ENCODE results near the gene TAGLN3.
A peak's percentile ranks its signal among the peaks of the same experiment; 100 is the strongest.
"Not testable (repeated sequence)": the region's sequence is repeated elsewhere in the genome, so short reads cannot be mapped to it uniquely, and the experiment has no call there.

The TAGLN3 gene

DNA sequence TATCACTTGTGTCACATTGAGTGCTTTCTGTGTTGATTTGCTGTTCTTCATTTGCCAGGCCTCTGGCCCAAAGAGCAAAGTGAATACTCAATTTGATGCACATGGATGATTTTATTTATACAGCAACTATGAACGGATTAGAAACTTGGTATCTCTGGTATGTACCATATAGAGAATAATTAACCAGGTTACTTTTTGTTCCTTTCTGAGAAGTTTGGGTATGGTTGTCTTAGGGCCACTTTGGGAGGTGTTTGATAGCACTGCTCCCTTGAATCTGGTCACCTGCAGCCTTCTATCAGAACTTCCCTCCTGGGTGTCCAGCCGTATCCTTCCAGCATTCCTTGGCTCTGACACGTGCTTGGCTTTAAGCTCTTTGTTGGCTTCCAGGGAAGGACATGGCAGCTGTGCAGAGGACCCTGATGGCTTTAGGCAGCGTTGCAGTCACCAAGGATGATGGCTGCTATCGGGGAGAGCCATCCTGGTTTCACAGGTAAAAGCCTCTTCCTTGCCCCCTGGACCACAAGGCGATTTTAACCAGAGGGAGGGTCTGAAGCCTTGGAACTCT, 12.7 kb downstream of the TAGLN3 start:
- no peak for DNase-seq

DNA sequence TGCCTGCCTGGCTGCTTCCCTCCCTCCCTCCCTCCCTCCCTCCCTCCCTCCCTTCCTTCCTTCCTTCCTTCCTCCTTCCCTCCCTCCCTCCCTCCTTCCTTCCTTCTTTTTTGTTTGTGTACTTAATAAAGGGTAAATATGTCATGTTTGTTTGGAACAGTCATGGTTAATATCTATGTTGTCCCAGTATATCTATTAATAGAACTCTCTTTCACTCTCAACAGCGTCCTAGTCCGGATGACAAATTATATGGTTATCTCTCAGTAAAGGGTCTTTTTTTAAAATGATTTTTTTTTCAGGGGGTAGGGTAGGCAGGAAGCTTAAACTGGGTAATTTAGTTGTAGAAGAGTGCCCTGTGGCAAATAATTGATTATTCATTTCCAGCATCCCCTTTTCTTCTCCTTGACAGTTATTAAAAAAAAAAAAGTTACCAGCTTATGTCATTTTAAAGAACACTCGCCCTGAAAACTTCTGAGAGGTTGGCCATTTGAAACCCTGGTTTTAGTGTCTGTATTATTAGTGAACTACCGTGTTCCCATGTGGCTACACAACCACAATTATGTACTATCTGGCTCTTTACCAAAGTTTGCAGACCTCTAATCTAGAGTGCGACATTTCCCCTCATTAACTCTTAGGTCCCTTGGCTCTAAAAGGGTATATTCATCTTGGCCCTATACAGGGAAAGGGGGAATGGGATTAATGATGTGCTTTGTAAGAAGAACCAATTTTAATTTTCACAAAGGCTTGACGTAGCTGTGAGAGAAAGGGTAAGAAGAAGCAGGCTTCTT, 13.7 kb downstream of the TAGLN3 start:
- DNase-seq: no peak

DNA sequence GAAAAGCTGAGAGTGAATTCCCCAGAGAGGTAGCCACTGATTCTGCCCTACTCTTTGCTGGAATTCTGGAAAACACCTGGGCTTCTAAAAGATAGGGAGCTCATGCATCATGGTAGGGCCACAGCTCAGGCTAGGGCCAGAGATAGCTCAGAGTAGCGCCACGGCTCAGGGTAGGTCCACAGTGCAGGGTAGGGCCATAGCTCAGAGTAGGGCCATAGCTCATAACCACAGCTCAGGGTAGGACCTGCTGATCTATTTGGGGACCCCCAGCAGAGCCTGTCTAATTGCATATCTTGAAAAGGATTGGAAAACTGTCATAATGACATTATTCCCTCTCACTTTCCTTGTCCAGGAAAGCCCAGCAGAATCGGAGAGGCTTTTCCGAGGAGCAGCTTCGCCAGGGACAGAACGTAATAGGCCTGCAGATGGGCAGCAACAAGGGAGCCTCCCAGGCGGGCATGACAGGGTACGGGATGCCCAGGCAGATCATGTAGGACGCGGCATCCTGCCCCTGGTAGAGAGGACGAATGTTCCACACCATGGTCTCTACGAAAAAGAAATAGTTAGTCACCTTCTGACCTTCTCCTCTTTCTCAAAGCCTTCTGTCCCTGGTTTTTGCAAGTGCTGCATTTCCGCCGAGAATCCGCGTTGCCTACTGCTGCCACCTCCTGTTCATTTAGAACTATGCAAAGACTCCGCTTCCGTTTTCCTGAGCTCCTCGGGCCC, 14.5 kb downstream of the TAGLN3 start:
- DNase-seq: peak; percentile 79

DNA sequence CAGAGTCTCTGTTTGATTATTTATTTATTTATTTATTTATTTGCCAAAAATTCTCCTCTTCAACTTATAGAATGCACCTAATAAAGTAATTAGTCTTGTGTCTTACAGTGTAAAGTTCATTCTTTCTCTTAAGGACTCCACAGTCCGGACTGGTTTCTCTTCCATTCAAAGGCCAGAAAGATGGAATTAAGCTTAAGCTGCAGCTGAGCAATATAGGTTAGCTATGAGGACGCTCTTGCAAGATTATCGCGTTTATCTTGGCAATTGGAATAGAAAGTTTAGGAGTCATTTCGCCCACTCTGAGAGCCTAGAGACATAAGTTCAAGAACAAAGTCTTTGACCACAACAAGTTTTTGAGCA, 15.0 kb downstream of the TAGLN3 start:
- DNase-seq: no peak

DNA sequence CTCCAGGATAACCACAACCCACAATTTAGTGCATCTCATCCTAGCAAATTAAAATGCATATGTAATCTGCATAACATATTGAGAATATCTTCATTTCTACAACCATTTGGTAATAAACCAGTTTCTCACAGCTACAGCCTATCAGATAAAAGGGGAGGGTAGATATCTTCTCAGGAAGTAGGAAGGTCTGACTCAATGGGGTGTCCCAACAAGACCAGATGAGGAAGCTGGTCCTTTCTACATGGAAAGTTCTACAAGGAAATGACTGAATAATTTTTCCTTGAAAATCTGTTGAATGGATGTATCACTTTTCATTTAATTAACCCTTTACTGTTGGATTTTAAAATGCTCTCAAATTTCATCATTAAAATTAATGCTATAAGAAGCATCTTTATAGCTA, 18.4 kb downstream of the TAGLN3 start:
- DNase-seq: no peak

DNA sequence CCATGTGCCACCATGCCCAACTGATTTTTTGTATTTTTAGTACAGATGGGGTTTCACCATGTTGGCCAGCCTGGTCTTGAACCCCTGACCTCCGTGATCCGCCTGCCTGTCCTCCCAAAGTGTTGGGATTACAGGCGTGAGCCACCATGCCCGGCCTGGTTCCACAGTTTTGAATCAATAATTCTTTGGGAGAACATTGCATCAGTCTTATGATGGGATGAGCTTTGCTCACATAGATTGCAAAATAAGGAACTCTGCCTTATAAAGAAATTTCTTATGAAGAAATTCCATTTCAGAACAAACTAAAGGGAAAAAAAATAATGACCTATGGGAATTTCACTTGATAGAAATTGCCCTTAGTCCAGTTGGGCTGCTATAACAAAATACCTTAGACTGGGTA, 20.0 kb downstream of the TAGLN3 start:
- DNase-seq: no peak

DNA sequence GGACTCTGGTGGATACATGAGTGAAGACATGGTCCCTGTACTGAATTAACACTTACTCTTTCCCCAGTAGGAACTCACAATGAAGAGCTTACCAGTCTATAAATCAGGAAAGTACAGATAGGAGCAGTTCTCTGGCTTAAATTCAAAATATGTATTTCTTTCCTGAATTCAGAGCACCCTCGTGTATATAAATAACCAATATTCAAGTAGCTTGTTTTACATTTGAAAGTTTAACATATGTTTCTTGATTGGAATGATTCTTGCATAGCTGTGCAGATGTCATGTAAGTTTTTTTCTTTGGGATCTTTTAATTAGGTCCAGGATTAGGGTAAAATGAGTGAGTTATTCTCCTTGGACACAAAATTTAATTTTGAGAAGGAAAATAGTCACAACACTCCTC, 21.0 kb downstream of the TAGLN3 start:
- no peak for DNase-seq

DNA sequence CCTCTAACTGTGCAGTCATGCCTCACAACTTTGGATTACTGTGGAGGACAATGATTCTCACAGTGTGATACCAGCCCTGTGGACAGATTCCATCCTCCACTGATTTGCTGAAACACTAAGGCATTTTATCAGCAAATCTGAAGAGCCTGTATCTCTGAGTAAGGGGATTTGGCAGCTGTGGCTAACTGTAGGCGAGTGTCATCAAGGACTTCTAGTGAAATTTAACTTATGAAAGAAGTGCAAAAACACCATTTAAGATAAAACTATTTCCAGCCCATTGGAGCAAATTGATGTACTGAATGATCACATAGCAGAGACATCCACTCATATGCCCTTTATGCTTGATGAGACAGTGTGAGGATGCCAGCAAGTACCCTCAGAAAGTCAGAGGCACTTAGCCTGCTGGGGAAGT, 22.0 kb downstream of the TAGLN3 start:
- no peak for DNase-seq

DNA sequence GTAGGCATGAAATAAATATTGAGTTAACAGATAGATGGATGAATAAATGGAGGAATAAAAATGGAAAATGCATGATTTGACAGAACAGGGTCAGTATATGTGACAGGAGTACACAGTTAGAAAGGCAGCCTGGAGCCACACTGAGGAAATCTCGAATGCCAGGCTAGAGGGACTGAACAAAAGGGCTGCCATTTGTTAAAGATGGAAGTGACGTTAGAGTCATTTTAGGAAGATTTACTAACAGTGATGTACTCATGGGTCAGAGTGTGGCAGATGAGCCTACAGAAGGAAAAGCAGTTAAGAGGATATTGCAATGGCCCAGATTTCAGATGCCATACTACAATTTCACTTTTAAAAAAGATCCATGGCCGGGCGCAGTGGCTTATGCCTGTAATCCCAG, 28.4 kb downstream of the TAGLN3 start:
- DNase-seq: no peak

DNA sequence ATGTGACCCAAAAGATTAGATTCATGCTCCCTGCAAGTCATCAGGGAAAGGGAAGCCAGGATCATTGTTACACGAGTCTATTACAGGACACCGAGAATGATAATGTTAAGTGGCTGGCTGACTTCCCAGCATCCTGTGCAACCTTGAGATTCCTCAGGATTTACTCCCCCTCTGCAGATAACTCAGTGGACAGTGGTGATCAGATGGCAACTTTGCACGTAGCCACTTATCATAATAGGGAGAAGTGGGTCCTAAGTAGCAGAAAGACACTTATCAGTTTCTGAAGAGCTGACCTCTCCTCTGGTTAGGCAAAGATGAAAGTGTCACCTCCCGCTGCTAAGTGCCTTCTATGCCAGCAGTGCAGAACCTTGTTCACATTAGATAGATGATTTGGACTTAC, 29.1 kb downstream of the TAGLN3 start:
- DNase-seq: no peak

DNA sequence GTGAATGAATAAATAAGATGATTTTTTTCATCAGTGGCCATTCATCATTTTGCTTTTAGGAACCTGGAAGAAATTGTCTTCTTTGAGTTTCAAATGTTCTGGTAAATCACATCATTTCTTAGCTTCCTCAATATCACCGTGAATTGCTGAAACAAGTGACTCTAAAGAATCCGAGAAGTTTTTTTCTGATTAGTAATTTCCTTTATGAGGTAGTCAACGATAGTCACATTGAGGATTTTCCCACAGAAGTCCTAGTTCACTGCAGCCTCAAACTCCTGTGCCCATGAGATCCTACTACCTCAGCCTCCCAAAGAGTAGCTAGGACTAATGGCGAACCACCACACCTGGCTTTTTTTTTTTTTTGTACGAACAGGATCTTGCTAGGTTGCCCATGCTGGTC, 32.2 kb downstream of the TAGLN3 start:
- no peak for DNase-seq

DNA sequence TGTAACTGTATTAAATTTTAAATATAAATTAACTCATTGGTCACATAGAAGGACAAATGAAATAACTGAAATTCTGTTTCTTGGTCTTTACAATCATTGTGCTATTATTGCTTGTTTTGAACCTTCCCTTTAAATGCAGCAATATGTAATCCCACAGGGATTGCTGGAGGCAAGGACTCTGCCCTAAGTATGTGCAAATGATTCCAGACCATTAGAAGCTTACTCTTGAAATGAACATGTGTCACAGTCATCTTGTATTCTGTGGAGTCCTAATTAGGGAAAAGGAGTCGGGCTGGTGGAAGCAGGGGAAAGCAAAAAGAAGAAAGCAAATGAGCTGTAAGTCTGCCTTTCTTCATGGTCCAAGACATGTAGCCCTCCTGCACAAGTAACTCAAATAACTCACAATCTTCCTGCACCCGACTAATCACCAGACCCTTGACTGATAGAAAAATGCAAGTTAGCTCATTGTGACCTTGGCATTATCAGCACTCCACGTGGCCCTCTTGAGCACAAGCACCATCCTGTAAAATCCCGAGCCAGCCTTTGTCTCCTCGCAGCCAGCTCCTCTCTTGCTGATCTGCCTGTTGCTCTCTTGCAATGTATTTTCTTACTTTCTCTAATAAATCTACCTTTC, 33.5 kb downstream of the TAGLN3 start:
- no peak for DNase-seq

DNA sequence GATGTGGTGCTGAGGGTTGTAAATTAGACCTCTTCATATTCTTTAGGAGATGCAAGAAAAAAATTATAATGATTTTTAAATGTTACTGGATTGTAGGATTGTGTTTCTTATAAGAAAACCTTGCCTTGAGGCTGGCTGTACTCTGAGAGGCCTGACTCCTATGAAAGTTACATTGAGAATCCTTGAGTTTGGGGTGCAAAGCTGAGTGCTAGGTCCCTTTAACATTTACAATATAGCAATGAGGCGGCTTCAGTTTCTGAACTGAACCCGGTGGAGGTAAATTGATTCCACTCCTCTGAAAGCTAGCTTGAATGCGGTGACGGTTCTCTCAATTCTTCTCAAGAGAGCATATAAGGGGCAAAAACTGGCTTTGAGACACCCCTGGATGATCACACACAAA, 35.7 kb downstream of the TAGLN3 start, which contains the start of gene TMPRSS7:
Gene TMPRSS7, plus strand, starts transcription at position 301 of the 400 bp plus-strand sequence. CDS start 110 bp downstream, outside the sequence.
- DNase-seq: no peak

DNA sequence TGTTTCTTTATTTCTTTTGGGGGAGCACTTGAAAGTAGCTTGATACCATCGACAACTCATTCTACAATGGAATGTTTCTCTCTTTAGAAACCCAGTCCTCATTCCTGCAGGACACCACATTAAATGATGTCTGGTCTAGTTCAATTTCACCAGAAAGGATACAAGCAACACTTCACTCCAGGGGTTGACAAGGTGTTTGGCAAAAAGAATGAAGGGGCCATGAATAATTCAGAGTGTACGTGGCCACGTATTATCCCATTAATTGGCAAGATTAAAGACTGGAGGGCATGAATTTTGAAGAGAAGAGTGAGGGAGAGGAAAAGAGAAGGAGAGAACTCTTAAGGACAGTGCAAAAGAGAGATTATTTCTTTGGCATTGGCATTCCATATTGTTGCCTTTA, 36.5 kb downstream of the TAGLN3 start:
- DNase-seq: no peak

DNA sequence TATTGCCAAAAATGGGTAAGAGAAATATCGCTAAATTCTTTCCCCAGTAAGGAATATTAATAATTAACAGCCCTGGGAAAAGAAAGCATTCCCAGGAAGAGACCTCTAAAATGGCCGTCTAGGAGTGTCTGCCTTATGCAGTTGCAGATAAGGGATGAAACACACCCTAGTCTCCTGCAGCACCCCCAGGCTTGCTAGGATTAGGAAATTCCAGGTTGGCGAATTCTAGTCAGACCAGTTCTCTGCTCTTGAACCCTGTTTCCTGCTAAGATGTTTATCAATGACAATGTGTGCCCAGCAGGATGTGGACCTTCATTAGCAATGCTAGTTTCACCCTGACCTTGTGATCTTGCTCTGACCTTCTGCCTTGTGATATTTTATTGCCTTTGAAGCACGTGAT, 38.5 kb downstream of the TAGLN3 start:
- not testable (repeated sequence) for DNase-seq

DNA sequence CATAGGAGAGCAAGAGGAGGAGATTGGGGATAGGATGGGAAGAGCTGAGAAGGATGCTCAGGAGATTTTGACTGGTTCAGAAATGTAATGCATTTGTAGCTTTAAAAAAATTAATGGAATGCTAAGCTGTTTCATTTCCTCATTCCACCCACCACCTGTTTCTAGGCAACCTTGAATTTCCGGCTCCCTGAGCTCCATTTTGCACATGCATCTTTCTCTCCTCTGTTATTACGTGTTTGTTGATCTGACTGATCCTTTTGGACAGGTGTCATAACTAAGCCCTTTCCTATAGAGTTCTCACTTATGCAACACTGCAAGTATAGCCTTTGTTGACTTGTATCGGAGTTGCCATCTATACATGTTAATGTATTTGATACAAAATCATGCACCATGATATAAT, 40.1 kb downstream of the TAGLN3 start:
- peak; percentile 43 for DNase-seq

DNA sequence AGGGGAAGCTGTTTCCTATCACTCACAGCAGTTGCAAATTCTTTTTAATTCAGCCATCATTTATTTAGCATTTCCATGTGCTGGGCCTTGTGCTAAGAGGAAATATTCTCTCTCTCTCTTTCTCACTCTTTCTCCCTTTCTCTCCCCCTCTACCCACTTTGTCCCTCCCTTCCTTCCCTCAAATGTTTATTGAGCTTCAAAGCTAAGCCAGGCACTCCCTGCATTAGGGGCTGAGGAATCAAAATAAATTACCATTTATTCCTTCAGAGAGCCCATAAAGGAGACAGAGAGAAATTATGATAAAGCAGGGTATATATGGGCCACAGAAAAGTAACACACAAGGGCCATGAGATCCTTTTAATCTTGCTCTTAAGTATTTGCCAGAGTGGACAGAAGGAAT, 42.6 kb downstream of the TAGLN3 start:
- DNase-seq: no peak

DNA sequence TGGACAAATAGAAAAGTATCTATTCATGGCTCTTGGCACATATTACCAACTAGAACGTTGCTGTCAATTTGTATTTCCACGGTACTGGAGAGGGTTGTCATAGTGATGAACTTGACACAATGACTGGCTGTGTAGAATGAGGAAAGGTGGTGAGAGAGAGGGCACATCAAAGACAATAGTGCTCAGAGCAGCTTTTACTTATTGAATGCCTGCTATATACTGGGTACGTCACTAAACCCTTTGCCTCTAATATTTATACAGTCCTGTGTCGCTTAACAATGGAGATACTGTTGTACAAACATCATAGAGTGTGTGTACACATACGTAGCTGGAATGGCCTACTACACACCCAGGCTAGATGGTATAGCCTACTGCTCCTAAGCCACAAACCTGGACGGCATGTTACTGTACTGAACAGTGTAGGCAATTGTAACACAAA, 44.1 kb downstream of the TAGLN3 start:
- DNase-seq: no peak

DNA sequence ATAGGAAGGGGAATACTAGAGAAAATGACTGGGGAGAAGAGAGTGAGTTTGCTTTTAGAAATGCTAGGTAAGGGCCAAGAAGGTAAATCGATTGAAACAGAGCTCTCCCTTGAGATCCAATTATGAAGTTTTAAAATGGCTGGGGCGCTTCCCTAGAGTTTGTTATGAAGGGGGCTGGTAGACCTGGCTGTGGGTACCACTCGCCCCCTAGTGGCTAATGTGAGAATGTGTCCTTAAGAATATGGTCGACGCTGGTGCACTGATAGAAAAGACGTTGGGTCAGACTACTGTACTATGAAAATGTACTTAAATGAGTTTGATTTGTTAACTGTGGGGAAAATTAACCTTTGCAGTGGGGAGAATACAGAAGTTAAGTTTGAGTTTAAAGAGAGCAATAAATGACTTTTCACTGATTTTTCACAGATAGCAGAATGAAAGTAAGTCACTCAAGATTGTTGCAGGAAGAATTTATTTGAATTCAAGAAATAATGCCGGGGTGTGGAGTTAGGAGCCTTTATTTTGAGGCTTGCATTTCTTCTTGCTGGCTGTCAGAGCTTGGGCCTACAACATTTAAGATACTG, 45.0 kb downstream of the TAGLN3 start:
- DNase-seq: peak; percentile 62

DNA sequence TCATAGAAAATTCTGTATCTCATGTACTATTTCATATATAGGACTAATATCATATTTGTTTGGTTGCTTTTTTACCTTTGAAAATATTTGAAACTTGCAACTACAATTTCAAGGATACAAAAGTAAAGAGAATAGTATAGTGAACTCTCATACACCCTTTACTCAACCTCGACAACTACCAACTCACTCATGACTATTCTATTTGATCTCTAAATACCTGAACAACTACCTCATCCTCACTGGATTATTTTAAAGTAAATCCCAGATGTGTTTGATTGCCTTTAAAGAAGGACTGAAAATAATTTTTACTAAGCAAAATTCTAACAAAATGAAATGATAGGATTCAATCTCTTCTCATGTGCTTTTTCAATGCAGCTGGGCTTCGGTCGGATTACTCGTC, 47.9 kb downstream of the TAGLN3 start:
- no peak for DNase-seq

DNA sequence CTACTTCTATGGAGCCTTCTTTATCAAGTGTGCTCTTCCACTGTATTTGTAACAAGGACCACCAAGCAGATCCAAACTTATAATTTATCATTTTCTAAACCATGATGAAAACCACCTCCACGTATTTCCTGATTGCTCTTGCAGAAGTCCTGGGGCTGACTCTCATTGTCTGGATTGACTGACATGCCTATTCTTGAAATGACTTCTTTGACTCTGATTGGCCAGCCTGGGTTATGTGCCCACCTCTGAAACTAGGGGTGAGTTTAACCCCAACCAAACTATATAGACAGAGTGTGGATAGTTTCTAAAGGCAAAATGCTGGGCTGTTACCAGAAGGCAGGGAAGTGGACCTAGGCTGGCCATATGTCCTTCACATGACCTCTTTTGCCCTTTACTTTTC, 48.5 kb downstream of the TAGLN3 start:
- DNase-seq: no peak

DNA sequence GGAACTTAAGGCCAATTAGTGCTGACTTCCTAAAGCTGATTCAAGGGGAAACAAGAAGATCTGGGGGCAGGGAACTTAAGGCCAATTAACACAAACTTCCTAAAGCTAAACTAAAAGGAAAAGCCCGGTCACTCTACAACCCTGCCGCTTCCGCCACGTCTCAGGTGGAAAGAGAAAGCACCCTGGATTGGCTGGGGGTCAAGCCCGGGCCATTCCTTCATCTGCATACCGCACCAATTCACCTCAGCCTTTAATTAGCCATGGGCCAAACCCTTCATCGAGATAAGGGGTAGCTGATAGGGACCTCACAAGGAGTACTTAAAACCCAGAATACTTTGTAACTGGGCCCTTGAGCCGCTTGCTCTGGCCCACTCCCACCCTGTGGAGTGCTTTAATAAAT, 50.2 kb downstream of the TAGLN3 start:
- DNase-seq: no peak

DNA sequence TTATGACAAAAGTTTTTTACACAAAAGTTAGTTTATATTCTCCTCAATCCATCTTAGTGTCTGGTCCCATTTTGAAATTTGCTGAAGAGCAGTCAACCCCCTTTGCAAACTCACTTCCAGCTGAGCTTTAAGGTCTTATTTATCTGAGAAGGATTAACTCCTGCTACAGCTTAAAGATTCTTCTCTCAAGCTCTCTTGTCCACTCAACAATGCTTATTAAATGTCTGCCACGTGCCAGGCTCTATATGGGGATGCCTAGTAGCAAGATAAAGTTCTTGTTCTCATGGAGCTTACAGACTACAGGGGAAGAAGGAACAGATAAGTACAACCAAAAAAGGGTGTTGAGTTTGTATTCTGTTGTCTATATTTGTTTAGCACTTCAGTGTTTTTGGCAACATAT, 54.5 kb downstream of the TAGLN3 start:
- DNase-seq: no peak

All from RPMI8226 (cell line).